Gastroesophageal sphincter (tissue), 3 donors: ENCODE results near the gene LSAMP.

ENCODE experiments used
- POLR2A ChIP-seq, 2 donors: fragments of 450-650 bp; IDR thresholded peaks; one replicate each; pipeline ENCODE4 v1.6.1; 2017; ENCODE audit warnings: antibody characterized with exemption in 2 of 2, mild to moderate bottlenecking in 2 of 2, moderate library complexity in 1 of 2
- TF ChIP-seq, protein P1 (sequence below), 4 experiments: fragments of 200-600 bp in 2 of 4; fragments of 450-650 bp in 2 of 4; sonication (generic) in 1 of 4; IDR thresholded peaks; one replicate each; pipeline ENCODE4 v1.5.1; 2017 to 2019; ENCODE audit warnings: antibody characterized with exemption in 4 of 4, mild to moderate bottlenecking in 2 of 4, moderate library complexity in 2 of 4

DNA sequence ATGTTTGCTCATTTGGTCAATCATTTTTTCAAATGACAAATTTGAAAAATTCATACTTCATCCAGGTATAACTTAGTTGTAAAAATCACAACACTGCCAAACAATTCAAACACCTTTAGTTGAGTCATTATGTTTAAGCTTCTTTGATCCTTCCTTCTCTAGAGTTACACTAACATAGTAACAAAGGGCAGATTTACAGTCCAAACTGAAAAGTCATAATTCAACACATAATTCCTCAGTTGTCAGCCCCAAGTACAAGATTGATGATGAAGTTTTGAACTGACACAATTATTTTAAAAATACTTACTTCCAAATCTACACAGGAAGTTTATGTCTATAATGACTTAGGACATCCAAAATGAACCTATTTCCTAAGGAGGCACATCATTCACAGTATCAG lies 264.1 kb downstream of the LSAMP start:
- TF ChIP-seq POLR2A (IDR thresholded peaks at IDR 0.05): no peak
- TF ChIP-seq, protein P1, sequence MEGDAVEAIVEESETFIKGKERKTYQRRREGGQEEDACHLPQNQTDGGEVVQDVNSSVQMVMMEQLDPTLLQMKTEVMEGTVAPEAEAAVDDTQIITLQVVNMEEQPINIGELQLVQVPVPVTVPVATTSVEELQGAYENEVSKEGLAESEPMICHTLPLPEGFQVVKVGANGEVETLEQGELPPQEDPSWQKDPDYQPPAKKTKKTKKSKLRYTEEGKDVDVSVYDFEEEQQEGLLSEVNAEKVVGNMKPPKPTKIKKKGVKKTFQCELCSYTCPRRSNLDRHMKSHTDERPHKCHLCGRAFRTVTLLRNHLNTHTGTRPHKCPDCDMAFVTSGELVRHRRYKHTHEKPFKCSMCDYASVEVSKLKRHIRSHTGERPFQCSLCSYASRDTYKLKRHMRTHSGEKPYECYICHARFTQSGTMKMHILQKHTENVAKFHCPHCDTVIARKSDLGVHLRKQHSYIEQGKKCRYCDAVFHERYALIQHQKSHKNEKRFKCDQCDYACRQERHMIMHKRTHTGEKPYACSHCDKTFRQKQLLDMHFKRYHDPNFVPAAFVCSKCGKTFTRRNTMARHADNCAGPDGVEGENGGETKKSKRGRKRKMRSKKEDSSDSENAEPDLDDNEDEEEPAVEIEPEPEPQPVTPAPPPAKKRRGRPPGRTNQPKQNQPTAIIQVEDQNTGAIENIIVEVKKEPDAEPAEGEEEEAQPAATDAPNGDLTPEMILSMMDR (IDR thresholded peaks at IDR 0.05): no peak
